KMS-11 (cell line): ENCODE results near the gene TGM3.

Source experiments
- H2AFZ ChIP-seq: fragments of 200-600 bp; sonication (generic); 2 replicates; pipeline ENCODE4 v1.6.1; 2016; ENCODE audit warnings: antibody characterized with exemption, mixed run types, low read depth
- H3K27ac ChIP-seq: fragments of 200-600 bp; sonication (generic); 2 replicates; pipeline ENCODE4 v1.6.1; 2016; ENCODE audit warnings: mild to moderate bottlenecking, mixed run types
- H3K27me3 ChIP-seq: fragments of 200-600 bp; sonication (generic); 2 replicates; pipeline ENCODE4 v1.6.1; 2017; ENCODE audit warnings: mild to moderate bottlenecking, low read depth, mixed run types, moderate library complexity; ENCODE audit not compliant: insufficient read depth
- H3K36me3 ChIP-seq: fragments of 200-600 bp; sonication (generic); 2 replicates; pipeline ENCODE4 v1.6.1; 2017; ENCODE audit warnings: mild to moderate bottlenecking, mixed run types; ENCODE audit not compliant: insufficient read depth
- H3K4me1 ChIP-seq: fragments of 200-600 bp; sonication (generic); 2 replicates; pipeline ENCODE4 v1.6.1; 2016; ENCODE audit warnings: mild to moderate bottlenecking, low read depth, mixed run types; ENCODE audit not compliant: poor library complexity, severe bottlenecking
- H3K4me2 ChIP-seq: fragments of 200-600 bp; sonication (generic); 2 replicates; pipeline ENCODE4 v1.7.0; 2016; ENCODE audit warnings: mild to moderate bottlenecking, mixed run types
- H3K4me3 ChIP-seq: fragments of 200-600 bp; sonication (generic); IDR thresholded peaks from 2 replicates; pipeline ENCODE4 v1.6.1; 2017; ENCODE audit warnings: low read depth, low read length, mixed read lengths; ENCODE audit not compliant: insufficient read depth
- H3K79me2 ChIP-seq: fragments of 200-600 bp; sonication (generic); 2 replicates; pipeline ENCODE4 v1.6.1; 2016; ENCODE audit warnings: low read depth, mixed run types; ENCODE audit not compliant: insufficient read depth
- H3K9ac ChIP-seq: fragments of 200-600 bp; sonication (generic); 2 replicates; pipeline ENCODE4 v1.6.1; 2016; ENCODE audit warnings: mild to moderate bottlenecking, mixed run types
- H4K20me1 ChIP-seq: fragments of 200-600 bp; sonication (generic); 2 replicates; pipeline ENCODE4 v1.6.1; 2016; ENCODE audit warnings: mild to moderate bottlenecking, mixed run types; ENCODE audit not compliant: insufficient read depth
- CTCF ChIP-seq: fragments of 200-600 bp; sonication (generic); conservative IDR thresholded peaks from 2 replicates; pipeline ENCODE4 v1.6.1; 2017; ENCODE audit warnings: low read depth, mild to moderate bottlenecking, antibody characterized with exemption, low read length, moderate library complexity, mixed read lengths

The TGM3 gene

GRCh38 chr20:2361035-2361593 lies 65.3 kb downstream of the TGM3 start:
- TF ChIP-seq CTCF, result no peak
- Histone ChIP-seq H3K4me1 (no peaks in the 10 kb centered on the region), H3K27me3 (no peaks in the 10 kb centered on the region), H3K79me2 (no peaks in the 10 kb centered on the region), H2AFZ (no peak overlapping the region), H3K4me3 (no peak overlapping the region), H3K9ac (no peak overlapping the region), H3K27ac (no peak overlapping the region), H4K20me1 (no peaks in the 10 kb centered on the region), H3K4me2 (no peak overlapping the region), H3K36me3 (no peaks in the 10 kb centered on the region)

- Histone ChIP-seq H2AFZ (no peak overlapping the region), H3K27me3 (no peaks in the 10 kb centered on the region), H4K20me1 (no peaks in the 10 kb centered on the region), H3K27ac (no peak overlapping the region), H3K4me3 (no peak overlapping the region), H3K4me1 (no peaks in the 10 kb centered on the region), H3K79me2 (no peaks in the 10 kb centered on the region), H3K9ac (no peak overlapping the region), H3K4me2 (no peak overlapping the region), H3K36me3 (no peaks in the 10 kb centered on the region)
- no peak for TF ChIP-seq CTCF
Observed at GRCh38 chr20:2363187-2363586, 67.4 kb downstream of the TGM3 start.

- no peak overlapping the region for H3K27ac ChIP-seq
- no peak overlapping the region for H3K9ac ChIP-seq
- H3K36me3 ChIP-seq, result no peaks in the 10 kb centered on the region
- H4K20me1 ChIP-seq, result no peaks in the 10 kb centered on the region
- no peak for TF ChIP-seq CTCF
- no peak overlapping the region for H3K4me3 ChIP-seq
- H3K79me2 ChIP-seq, result no peaks in the 10 kb centered on the region
- no peak overlapping the region for H2AFZ ChIP-seq
- H3K27me3 ChIP-seq, result no peaks in the 10 kb centered on the region
- H3K4me2 ChIP-seq, result no peak overlapping the region
- no peaks in the 10 kb centered on the region for H3K4me1 ChIP-seq
Observed at GRCh38 chr20:2363587-2363986, 67.8 kb downstream of the TGM3 start.

GRCh38 chr20:2364044-2364443 lies 68.2 kb downstream of the TGM3 start:
- Histone ChIP-seq H4K20me1 (no peaks in the 10 kb centered on the region), H3K4me3 (no peak overlapping the region), H3K9ac (no peak overlapping the region), H3K79me2 (no peaks in the 10 kb centered on the region), H3K27ac (no peak overlapping the region), H3K36me3 (no peaks in the 10 kb centered on the region), H3K27me3 (no peaks in the 10 kb centered on the region), H2AFZ (no peak overlapping the region), H3K4me2 (no peak overlapping the region), H3K4me1 (no peaks in the 10 kb centered on the region)
- TF ChIP-seq CTCF, result no peak
